GM19452 (cell line): ENCODE data around the gene TXNRD3.
"Not testable (repeated sequence)": the region's sequence is repeated elsewhere in the genome, so short reads cannot be mapped to it uniquely, and the experiment has no call there.

Experiments
- ATAC-seq: cut with Tn5 transposase; IDR thresholded peaks from one replicate; pipeline ENCODE4 v1.9.1; 2021; ENCODE audit not compliant: unreplicated experiment

The TXNRD3 gene

GRCh38 chr3:126604691-126605090 lies 50.2 kb downstream of the TXNRD3 start:
- ATAC-seq = no peak

- no peak for ATAC-seq
Measured at GRCh38 chr3:126599101-126599500, 55.8 kb downstream of the TXNRD3 start.

GRCh38 chr3:126595479-126595878 lies 59.4 kb downstream of the TXNRD3 start:
- not testable (repeated sequence) for ATAC-seq

- not testable (repeated sequence) for ATAC-seq
Measured at GRCh38 chr3:126591515-126591914, 63.4 kb downstream of the TXNRD3 start.

- no peak for ATAC-seq
Measured at GRCh38 chr3:126582311-126582710, 72.6 kb downstream of the TXNRD3 start.

GRCh38 chr3:126581569-126581968 lies 73.4 kb downstream of the TXNRD3 start:
- no peak for ATAC-seq

- ATAC-seq = no peak
Measured at GRCh38 chr3:126580746-126581145, 74.2 kb downstream of the TXNRD3 start.

GRCh38 chr3:126578702-126579101 lies 76.2 kb downstream of the TXNRD3 start:
- no peak for ATAC-seq

GRCh38 chr3:126577261-126577660 lies 77.7 kb downstream of the TXNRD3 start:
- ATAC-seq = no peak

- ATAC-seq = no peak
Measured at GRCh38 chr3:126573492-126574117, 81.3 kb downstream of the TXNRD3 start.

- ATAC-seq = no peak
Measured at GRCh38 chr3:126571078-126571477, 83.8 kb downstream of the TXNRD3 start.

- ATAC-seq = no peak
Measured at GRCh38 chr3:126570103-126570541, 84.8 kb downstream of the TXNRD3 start.

- ATAC-seq = no peak
Measured at GRCh38 chr3:126569390-126569975, 85.4 kb downstream of the TXNRD3 start.

GRCh38 chr3:126568776-126569342 lies 86.1 kb downstream of the TXNRD3 start:
- ATAC-seq = no peak

GRCh38 chr3:126567696-126568438 lies 87.1 kb downstream of the TXNRD3 start:
- no peak for ATAC-seq

GRCh38 chr3:126562737-126563276 lies 92.1 kb downstream of the TXNRD3 start:
- no peak for ATAC-seq

- ATAC-seq = no peak
Measured at GRCh38 chr3:126558336-126559071, 96.4 kb downstream of the TXNRD3 start, which contains the start of gene C3orf22. TSS of gene C3orf22 (minus strand) at chr3:126558932. CDS start at chr3:126553390, 5,542 bp downstream.

- ATAC-seq = no peak
Measured at GRCh38 chr3:126557761-126558160, 97.2 kb downstream of the TXNRD3 start.

- no peak for ATAC-seq
Measured at GRCh38 chr3:126557415-126557745, 97.5 kb downstream of the TXNRD3 start.
